ENCODE results near the gene SPON1. TPM values are rescaled to one million over a fixed set of nuclear protein-coding genes. Genes with fewer than 3 reads are reported as not detected.

Gene SPON1
- polyA plus RNA-seq, 2 of the 4 experiments (the other 2 are of a cell fraction) = not detected

DNA sequence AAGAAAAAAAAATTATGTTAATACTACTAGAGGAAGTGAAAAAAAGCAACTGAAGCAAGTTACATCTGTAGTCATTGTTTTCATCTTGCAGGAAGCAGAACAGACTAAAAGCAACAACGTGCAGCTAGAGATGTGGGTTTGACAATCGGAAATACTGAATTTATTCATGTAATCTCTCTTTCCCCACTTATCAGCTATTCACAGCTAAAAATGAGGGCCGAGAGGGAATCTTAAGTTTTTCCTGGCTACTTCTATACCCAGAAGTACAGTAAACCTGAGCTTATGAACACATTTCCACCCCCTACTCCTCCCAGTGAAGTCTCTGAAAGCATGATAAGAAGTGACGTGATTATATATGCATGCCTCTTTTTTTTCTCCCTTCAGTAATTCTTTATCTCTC, 116.5 kb downstream of the SPON1 start:
- no peak for FAIRE-seq
- CTCF ChIA-PET = interaction anchor here (0.6 to 1.1 kb wide), 2 partner anchors 111 to 394 kb away, joined by 3 to 4 read pairs; no protein-coding TSS in a partner anchor
- no peak for ATAC-seq
- POLR2A ChIA-PET = no interaction called here
- Histone ChIP-seq H3K4me3 (no peak overlapping the region), H3K4me2 (no peak overlapping the region), H3K27ac (no peak overlapping the region), H3K4me1 (no peaks in the 10 kb centered on the region), H3K9me3 (0 out of 3 replicates have a peak, but pooled peaks cover 2% of the 10 kb centered on the region)
- no peak for TF ChIP-seq RCOR1 (IDR thresholded peaks at IDR 0.05; ENCODE audit: low read depth, low read length)
- TF ChIP-seq, protein P1, sequence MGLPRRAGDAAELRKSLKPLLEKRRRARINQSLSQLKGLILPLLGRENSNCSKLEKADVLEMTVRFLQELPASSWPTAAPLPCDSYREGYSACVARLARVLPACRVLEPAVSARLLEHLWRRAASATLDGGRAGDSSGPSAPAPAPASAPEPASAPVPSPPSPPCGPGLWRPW (IDR thresholded peaks at IDR 0.05) = no peak
- no peak for DNase-seq (ENCODE audit: low read depth in 1 of 2, low spot score in 1 of 2)
- 30% methylated on average over 4 of the region's 4 CpGs for WGBS (ENCODE audit: missing lambda C conversion rate)

DNA sequence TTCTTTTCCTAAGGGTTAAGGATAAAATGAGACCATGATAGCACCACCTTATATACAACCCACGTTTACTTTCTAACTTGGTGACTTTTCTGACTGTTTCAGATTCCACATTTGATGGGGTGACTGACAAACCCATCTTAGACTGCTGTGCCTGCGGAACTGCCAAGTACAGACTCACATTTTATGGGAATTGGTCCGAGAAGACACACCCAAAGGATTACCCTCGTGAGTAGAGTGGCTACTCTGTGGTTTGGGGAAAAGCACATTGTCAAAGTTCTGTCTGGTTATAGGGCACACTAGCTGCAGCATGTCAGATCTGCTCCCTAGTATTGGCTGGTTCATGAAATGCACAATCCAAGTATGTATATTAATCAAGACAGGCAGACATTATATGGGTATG, 117.3 kb downstream of the SPON1 start:
- ATAC-seq = no peak
- 16% methylated on average over 4 of the region's 4 CpGs for WGBS (ENCODE audit: missing lambda C conversion rate)
- Histone ChIP-seq H3K9me3 (0 out of 3 replicates have a peak, but pooled peaks cover 2% of the 10 kb centered on the region), H3K4me2 (no peak overlapping the region), H3K27ac (no peak overlapping the region), H3K4me3 (no peak overlapping the region), H3K4me1 (no peaks in the 10 kb centered on the region)
- FAIRE-seq = no peak
- TF ChIP-seq, protein P2, sequence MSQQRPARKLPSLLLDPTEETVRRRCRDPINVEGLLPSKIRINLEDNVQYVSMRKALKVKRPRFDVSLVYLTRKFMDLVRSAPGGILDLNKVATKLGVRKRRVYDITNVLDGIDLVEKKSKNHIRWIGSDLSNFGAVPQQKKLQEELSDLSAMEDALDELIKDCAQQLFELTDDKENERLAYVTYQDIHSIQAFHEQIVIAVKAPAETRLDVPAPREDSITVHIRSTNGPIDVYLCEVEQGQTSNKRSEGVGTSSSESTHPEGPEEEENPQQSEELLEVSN (IDR thresholded peaks at IDR 0.05; ENCODE audit: borderline replicate concordance, low read depth) = no peak
- TF ChIP-seq HOXB13 (CRISPR knock-in tag; IDR thresholded peaks at IDR 0.05; ENCODE audit: low read depth) = no peak
- TF ChIP-seq CEBPB (IDR thresholded peaks at IDR 0.05) = no peak
- TF ChIP-seq KDM5A (IDR thresholded peaks at IDR 0.05) = no peak
- TF ChIP-seq, protein P1 (IDR thresholded peaks at IDR 0.05) = no peak
- TF ChIP-seq KDM1A (IDR thresholded peaks at IDR 0.05; ENCODE audit: low read depth) = no peak
- TF ChIP-seq, protein P3, sequence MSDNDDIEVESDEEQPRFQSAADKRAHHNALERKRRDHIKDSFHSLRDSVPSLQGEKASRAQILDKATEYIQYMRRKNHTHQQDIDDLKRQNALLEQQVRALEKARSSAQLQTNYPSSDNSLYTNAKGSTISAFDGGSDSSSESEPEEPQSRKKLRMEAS (IDR thresholded peaks at IDR 0.05) = no peak
- no peak for TF ChIP-seq FOXS1 (CRISPR knock-in tag; IDR thresholded peaks at IDR 0.05)
- TF ChIP-seq ZNF302 (CRISPR knock-in tag; IDR thresholded peaks at IDR 0.05) = no peak
- no peak for TF ChIP-seq BHLHE40 (IDR thresholded peaks at IDR 0.05; ENCODE audit: low read depth, low read length)
- no peak for TF ChIP-seq GATA3 (IDR thresholded peaks at IDR 0.05; ENCODE audit: borderline replicate concordance)
- TF ChIP-seq, protein P4, sequence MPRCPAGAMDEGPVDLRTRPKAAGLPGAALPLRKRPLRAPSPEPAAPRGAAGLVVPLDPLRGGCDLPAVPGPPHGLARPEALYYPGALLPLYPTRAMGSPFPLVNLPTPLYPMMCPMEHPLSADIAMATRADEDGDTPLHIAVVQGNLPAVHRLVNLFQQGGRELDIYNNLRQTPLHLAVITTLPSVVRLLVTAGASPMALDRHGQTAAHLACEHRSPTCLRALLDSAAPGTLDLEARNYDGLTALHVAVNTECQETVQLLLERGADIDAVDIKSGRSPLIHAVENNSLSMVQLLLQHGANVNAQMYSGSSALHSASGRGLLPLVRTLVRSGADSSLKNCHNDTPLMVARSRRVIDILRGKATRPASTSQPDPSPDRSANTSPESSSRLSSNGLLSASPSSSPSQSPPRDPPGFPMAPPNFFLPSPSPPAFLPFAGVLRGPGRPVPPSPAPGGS (IDR thresholded peaks at IDR 0.05) = no peak
- TF ChIP-seq MAZ (IDR thresholded peaks at IDR 0.05; ENCODE audit: borderline replicate concordance, low read depth, low read length) = no peak
- no peak for TF ChIP-seq NPAS2 (CRISPR knock-in tag; IDR thresholded peaks at IDR 0.05; ENCODE audit: borderline replicate concordance)
- no peak for TF ChIP-seq HOXB5 (CRISPR knock-in tag; IDR thresholded peaks at IDR 0.05)
- TF ChIP-seq RCOR1 (IDR thresholded peaks at IDR 0.05; ENCODE audit: low read depth, low read length) = no peak
- TF ChIP-seq POLR2A (IDR thresholded peaks at IDR 0.05; ENCODE audit: low read length) = no peak
- TF ChIP-seq ZSCAN20 (CRISPR knock-in tag; IDR thresholded peaks at IDR 0.05) = no peak
- no peak for DNase-seq (ENCODE audit: low read depth in 1 of 2, low spot score in 1 of 2)
- ChIA-PET CTCF (interaction anchor here (0.6 to 1.1 kb wide), 2 partner anchors 112 to 395 kb away, joined by 3 to 4 read pairs; no protein-coding TSS in a partner anchor), POLR2A (no interaction called here)

DNA sequence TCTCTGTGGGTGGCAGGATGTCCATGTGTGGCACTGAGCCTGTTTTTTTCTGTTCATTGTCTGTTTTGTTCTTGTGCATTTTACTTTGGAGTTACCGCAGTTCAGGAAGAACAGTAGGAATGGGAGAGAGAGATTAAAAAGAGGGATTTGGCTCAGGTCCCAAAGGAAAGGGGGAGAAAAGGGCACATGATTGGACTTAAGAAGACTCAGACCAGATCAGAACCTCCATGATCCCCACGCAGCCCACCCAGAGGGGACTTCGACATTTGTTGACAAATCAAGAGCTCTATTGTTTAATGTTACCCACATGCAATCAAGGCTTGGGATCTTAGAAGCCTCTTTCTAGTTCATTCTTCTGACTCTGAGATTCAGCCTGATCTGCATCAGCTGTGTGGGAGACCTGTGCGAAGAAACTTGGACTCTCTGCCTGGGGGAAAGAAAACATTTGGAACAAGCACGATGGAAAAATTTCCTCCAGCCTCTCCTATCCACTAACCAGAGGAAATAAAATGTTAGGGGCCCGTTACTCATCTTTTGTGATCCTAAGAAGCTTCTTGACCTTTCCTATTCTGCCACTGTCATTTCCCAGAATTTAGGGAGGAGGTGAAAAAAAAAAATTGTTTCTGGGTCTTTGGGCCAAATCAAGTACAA, 119.2 kb downstream of the SPON1 start:
- FAIRE-seq = no peak
- no peaks in the 10 kb centered on the region for H3K4me1 ChIP-seq
- H3K27ac ChIP-seq = no peak overlapping the region
- no peak overlapping the region for H3K4me3 ChIP-seq
- no peak overlapping the region for H3K4me2 ChIP-seq
- H3K9me3 ChIP-seq = 0 out of 3 replicates have a peak, but pooled peaks cover 2% of the 10 kb centered on the region
- ATAC-seq = no peak
- ChIA-PET CTCF (interaction anchor here (0.9 to 1.0 kb wide), 2 partner anchors 111 to 125 kb away, joined by 3 read pairs; no protein-coding TSS in a partner anchor), POLR2A (no interaction called here)
- no peak for DNase-seq (ENCODE audit: low read depth in 1 of 2, low spot score in 1 of 2)
- 9% methylated on average over 6 of the region's 6 CpGs for WGBS (ENCODE audit: missing lambda C conversion rate)
- TF ChIP-seq ESRRA (IDR thresholded peaks at IDR 0.05; ENCODE audit: borderline replicate concordance, low read length) (no peak), HEYL (CRISPR knock-in tag; IDR thresholded peaks at IDR 0.05) (no peak), JUNB (IDR thresholded peaks at IDR 0.05) (no peak), FOSB (CRISPR knock-in tag; IDR thresholded peaks at IDR 0.05) (no peak), HDAC2 (IDR thresholded peaks at IDR 0.05) (no peak), MYC (IDR thresholded peaks at IDR 0.05; ENCODE audit: borderline replicate concordance, low read length) (no peak), KDM5A (IDR thresholded peaks at IDR 0.05) (no peak), EHMT2 (IDR thresholded peaks at IDR 0.05; ENCODE audit: low read depth) (no peak), EHF (CRISPR knock-in tag; IDR thresholded peaks at IDR 0.05) (no peak), NR3C1 (IDR thresholded peaks at IDR 0.05) (no peak), RCOR1 (IDR thresholded peaks at IDR 0.05; ENCODE audit: low read depth, low read length) (no peak), ZSCAN20 (CRISPR knock-in tag; IDR thresholded peaks at IDR 0.05) (no peak), EP300 (IDR thresholded peaks at IDR 0.05) (no peak), CEBPB (IDR thresholded peaks at IDR 0.05) (no peak), POLR2A (IDR thresholded peaks at IDR 0.05; ENCODE audit: low read length) (no peak)
- TF ChIP-seq, protein P5, sequence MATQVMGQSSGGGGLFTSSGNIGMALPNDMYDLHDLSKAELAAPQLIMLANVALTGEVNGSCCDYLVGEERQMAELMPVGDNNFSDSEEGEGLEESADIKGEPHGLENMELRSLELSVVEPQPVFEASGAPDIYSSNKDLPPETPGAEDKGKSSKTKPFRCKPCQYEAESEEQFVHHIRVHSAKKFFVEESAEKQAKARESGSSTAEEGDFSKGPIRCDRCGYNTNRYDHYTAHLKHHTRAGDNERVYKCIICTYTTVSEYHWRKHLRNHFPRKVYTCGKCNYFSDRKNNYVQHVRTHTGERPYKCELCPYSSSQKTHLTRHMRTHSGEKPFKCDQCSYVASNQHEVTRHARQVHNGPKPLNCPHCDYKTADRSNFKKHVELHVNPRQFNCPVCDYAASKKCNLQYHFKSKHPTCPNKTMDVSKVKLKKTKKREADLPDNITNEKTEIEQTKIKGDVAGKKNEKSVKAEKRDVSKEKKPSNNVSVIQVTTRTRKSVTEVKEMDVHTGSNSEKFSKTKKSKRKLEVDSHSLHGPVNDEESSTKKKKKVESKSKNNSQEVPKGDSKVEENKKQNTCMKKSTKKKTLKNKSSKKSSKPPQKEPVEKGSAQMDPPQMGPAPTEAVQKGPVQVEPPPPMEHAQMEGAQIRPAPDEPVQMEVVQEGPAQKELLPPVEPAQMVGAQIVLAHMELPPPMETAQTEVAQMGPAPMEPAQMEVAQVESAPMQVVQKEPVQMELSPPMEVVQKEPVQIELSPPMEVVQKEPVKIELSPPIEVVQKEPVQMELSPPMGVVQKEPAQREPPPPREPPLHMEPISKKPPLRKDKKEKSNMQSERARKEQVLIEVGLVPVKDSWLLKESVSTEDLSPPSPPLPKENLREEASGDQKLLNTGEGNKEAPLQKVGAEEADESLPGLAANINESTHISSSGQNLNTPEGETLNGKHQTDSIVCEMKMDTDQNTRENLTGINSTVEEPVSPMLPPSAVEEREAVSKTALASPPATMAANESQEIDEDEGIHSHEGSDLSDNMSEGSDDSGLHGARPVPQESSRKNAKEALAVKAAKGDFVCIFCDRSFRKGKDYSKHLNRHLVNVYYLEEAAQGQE (IDR thresholded peaks at IDR 0.05) = no peak

Data from A549 (cell line).